NCI-H748 (cell line): ENCODE measurements around the gene TNFRSF13B.

Experiments used
- DNase-seq: peaks from one replicate; lab custom pipeline; 2025; ENCODE audit not compliant: unreplicated experiment; lab: John Stamatoyannopoulos, UW

TNFRSF13B gene

DNA sequence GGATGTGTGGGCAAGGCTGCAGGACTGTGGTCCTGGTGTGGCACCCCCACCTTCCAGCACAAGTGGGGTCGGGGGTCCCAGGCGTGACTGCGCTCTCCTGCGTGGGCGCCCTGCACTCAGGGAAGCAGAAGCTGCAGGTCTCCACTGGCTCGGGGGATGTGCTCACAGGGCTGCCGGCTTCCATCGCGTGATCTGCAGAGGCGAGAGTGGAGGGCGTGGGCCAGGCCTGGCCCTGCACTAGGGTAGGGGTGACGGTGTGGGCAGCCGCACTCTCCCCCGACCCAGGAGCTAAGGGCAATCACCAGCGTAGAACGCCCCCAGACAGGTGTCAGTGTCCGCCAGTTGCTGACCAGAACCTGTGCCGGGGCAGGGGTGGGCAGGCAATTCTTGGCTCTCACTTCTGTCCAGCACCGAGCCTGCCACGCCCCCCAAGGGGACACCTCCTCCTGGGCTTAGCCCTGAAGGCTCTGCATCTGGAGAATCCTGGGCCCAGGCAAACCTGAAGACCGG, 32.3 kb downstream of the TNFRSF13B start:
- DNase-seq, result no peak

DNA sequence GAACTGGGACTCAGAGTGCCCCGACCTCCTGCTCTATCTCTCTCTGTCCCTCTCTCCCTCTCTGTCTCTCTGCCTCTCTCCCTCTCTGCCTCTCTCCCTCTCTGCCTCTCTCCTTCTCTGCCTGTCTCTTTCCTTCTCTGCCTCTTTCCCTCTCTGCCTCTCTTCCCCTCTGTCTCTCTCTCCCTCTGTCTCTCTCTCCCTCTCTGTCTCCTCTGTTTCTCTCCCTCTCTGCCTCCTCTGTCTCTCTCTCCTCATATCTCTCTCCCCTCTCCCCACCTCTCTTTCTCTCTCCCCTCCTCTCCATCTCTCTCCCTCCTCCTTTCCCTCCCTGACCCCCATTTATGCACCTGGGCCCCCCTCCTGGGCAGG, 32.7 kb downstream of the TNFRSF13B start:
- no peak for DNase-seq

DNA sequence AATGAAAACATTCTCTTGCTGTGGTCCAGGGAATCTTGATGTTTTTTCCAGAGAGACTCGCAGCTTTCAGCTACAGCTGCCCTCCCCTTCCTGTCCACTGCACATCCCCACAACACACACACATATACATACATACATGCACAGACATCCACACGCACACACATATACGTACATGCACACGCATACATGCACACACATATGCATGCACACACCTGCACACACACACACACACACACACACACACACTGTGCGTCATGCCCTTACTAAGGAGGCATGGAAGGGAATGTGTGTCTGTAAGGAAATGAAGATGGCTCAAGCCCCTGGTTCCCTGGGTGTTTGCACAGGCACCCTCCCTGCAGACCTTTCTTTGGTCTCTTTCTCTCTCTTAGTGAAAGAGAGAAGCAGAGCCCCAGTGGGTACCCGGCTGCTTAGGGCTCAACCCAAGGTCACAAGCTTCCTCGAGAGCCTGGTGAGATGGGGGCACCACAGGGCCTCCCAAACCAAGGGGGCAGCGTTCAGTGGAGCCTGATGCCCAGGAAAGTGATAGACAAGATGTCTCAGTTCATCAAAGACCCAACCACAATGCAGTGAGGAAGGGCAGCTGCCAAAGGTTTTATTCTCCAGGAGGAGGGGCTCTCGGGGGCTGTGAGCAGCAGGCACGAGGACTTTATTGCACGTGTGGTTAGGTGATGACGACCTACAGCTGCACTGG, 33.3 kb downstream of the TNFRSF13B start:
- DNase-seq, result no peak

DNA sequence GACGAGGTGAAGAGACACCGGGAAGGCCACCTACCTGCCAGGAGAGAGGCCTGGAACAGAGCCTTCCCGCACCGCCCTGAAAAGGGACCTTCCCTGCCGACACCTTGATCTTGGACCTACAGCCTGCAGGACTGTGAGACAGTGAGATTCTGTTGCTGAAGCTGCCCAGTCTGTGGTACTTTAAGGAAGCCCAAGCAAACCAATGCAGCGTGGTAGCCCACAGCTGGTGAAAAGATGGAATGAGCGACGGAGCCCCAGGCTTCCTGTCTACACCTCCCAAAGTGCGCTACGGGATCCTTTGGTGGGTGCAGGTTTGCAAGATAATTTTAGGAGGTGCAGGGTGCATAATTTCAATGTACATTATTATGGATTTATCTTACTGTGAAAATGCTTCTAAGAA, 33.9 kb downstream of the TNFRSF13B start:
- no peak for DNase-seq

DNA sequence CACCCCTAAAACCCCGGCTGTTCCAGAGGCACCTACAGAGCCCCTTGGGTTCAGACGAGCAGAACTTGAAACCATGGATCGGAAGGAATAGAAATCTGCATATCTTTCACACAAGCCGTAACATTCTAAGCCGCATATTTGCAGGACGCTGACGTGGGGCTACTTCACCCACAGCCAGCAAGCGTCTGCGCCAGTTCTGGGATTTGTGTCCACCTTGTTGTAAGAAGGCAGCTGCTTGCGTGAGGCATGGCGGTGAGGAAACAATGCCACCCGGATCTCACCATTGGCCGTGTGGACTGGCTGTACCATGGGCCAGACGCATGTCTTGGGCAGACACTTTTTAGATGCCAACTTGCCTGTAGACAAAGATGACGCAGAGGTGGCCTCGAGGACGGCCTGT, 34.5 kb downstream of the TNFRSF13B start:
- DNase-seq, result no peak

DNA sequence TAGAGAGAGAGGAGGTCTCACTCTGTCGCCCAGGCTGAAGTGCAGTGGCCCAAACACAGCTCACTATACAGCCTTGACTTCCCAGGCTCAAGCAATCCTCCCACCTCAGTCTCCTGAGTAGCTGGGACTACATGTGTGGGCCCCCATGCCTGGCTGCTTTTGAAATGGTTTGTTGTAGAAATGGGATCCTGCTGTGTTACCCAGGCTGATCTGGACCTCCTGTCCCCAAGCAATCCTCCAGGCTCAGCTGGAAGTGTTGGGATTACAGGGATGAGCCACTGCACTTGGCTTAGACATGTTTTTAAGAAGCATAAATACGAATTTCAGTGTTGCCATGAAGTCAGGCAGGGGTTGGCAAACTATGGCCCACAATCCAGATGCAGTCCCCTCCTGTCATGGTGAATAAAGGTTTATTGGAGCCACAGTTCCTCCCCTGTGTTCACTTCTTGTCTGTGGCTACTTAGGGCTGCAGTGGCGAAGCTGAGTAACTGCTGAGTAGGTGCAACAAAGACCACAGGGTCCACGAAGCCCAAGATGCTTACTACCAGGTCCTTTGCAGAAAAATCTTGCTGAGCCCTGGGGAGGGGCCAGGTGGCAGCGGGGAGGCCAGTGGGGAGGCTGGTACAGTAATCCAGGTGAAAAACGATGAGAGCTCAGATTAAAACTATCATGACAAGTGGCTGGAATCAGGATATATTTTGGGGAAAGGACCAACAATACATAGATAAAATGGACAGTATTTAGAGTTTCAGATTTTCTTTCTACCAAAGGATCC, 35.2 kb downstream of the TNFRSF13B start:
- no peak for DNase-seq

DNA sequence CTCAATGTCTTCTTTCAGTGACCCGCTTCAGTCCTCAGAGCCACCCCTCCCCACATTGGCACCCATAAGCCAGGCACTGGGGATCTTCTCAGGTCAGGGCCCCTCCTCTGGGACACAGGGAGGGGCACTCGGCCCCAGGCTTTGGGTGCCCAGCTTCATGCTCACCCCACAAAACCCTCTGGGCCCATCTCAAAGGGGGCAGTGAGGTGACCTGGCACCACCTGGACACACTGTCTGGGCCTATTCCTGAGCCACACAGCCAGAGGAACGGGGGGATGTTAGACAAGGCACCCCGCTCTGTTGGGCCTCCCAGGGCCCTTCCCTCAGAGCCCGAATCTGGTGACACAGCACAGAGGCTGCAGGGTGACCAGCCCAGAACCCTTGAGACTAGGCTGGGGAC, 36.1 kb downstream of the TNFRSF13B start:
- DNase-seq, result no peak

DNA sequence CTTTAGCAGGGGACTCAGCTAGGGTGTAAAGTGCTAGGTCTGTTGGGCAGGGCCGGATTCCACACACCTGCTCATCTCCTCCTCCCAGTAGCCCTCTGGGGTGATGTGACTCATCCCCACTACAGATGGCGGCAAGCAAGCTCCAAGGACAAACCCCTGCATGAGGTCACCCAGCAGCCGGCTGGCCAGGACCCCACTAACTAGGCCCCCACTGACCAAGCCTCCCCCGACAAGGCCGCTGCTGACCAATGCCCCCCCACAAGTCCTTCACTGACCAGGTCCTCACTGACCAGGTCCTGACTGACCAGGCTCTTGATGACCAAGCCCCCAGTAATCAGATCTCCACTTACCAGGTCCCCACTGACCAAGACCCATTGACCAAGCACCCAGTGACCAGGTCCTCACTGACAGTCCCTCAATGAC, 36.7 kb downstream of the TNFRSF13B start:
- no peak for DNase-seq

DNA sequence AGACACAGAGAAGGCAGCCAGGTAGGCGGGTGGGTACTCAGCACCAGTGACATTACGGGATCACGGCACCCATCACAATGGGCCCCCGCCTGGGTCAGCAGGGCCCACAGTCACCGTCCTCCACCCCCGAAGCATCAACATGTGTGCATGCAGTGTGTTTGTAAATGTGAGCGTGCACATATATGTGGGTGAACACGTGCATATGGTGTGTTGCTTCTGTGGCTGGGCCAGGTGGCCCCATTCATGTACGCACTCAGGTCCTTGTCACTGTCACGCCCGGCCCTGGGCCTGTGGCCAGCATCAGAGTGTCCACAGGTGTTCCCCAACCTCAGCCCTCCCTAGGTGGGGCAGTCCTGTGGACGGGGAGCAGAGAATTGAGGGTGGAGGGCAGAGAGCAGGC, 37.1 kb downstream of the TNFRSF13B start:
- DNase-seq, result no peak

DNA sequence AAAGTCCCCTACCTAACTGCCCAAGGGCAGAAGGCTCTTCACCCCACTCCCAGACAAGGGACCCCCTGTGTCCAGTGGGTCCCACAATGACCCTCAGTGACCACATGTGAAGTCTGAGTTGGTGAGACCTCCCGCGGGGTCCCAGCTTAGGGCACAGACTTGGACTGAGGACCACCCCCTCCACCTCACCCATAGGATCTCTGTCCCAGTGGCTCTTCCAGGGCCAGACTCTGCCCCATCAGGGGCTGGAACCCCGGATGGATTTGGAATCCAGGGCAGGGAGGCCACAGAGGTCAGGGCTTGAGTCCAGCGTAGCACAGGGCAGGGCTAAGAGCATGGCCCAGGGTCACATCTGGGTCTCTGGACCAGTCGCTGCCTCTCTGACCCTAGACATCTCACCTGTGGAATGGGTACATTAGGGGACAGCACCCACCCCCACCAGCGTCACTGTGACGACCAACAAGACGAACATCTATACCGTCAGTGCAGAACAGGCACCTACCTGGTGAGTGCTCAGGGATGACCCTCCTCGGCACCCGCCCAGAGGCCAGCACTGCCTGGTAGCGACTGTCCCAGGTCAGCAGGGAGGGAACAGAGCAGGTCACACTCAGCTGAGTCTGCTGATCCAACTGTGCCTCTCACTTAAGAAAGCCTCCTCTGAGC, 37.7 kb downstream of the TNFRSF13B start:
- no peak for DNase-seq

DNA sequence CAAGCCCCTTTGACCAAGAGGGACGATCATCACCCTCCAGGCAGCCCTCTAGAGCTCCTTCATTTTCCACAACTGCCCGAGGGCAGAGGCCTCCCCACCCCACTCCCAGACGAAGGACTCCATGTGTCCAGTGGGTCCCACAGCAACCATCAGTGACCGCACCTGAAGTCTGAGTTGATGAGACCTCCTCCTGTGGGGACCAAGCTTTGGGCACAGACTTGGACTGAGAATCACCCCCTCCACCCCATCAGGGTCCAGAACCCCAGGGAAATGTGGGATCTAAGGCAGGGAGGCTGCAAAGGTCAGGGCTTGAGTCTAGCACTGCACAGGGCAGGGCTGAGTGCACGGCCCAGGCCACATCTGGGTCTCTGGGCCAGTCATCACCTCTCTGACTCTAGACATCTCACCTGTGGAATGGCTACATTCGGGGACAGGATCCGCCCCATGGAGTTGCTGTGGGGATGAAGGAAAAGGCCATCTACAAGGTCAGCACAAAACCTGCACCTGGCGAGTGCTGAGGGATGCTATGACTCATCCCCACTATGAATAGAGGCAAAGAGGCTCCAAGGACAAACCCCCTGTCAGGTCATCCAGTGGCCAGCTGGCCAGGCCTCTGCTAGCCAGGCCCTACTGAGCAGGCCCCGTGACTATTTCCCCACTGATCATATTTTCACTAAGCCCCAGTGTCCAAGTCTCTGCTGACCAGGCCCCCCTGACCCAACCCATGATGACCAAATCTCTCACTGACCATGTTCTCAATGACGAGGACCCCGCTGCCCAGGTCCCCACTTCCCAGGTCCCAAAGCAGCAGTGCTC, 38.4 kb downstream of the TNFRSF13B start:
- DNase-seq, result no peak

DNA sequence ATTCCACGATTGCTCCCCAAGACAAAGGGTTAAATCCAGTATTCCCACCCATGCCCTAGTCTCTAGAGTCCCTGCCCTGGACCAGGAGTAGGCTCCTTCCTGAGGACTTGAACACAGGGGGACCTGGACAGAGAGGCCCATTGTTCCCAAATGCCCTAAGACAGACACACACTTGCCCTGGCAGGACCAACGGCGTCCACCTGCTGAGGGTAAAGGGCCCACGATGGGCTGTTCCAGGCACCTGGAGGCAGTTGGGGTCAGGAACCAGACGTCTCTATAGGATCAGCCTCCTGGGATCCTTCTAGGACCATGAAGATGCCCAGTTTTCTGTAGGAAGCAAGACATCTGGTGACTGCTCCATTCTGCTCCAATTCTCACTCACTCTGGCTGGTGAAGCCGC, 39.3 kb downstream of the TNFRSF13B start:
- no peak for DNase-seq

DNA sequence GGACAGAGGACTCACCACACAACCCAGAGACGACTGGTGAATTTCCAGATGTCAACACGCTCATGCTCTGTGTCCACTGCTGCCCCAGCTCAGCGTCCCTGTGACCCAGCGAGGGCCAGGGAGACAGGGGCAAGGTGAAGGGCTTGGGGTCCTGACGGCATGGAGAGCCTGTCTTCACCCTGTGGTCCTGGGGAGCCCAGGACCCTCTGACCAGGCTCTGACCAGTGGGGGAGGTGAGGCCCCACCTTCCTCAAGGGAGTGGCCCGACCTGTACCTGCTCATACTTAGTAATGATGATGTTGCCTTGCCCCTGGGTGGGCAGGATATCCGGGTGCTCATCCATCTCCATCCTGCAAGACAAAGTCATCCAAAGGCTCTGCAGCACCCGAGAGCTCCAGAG, 39.8 kb downstream of the TNFRSF13B start:
- no peak for DNase-seq

DNA sequence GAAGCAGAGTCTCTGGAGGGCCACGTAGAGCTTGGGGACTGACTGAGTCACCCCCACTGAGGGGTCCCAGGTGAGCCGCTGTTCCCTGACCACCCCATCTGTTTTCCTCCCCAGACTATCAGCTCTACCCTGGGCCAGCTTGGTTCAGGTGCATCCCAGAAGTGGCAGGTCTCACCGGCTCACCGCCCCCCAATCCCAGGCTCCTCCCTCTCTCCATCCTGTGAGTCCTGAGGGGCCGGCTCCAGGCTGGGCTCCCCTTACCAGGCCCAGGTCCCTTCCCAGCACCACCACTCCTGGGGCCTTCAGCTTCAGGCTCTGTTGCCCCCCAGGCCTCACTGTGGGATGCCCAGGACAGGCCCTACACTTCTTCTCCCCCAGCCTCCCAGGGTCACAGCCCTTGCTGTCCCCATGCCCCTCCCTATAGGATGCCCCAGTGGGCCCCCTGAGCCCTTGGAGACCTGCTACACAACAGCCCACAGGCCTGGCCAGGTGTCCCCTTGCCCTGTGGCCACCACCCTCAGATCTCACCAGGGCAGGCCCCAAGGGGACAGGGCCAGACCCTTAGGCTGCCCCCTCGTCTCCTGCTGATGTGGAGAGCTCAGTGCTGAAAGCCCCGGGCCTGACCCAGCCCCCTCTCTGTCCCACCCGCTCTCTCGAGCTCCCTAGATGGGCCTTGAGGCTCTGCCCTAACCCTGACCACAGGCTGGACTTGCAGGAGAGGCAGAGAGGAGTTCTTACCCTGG, 40.4 kb downstream of the TNFRSF13B start:
- DNase-seq, result no peak

DNA sequence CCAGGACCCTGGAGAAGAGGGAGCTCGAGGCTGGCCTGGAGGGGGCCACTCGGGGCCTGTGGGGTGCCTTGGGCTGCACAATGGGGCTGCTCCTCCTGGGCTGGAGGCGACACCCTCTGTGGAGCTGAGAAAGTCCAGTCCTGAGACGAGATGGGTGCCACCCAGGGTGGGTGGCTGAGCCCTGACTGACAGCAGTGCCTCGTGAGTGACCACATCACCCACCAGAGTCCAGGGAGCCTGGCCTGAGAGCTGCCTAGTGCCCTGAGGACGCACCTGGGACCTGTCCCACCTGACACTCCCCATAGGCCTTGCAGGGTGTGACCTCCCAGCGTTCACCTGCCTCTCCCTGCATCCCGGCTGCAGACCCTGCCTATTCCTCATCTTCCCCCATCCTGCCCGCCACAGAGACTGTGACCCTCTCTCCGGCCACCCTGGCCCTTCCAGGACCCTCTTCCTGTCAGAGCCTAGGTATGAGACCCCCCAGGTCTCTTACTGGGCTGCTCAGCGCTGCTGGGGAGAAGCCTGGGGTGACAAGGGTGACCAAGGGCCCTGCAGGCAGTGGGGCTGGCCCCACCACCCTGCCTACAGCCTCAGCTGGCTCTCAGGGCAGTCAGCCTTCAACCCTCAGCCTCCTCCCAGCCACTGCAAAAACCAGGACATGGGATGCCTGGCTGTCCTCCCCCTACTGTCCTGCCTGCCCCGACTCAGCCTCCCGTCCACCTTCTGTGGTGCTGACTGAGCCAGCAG, 41.2 kb downstream of the TNFRSF13B start:
- no peak for DNase-seq

DNA sequence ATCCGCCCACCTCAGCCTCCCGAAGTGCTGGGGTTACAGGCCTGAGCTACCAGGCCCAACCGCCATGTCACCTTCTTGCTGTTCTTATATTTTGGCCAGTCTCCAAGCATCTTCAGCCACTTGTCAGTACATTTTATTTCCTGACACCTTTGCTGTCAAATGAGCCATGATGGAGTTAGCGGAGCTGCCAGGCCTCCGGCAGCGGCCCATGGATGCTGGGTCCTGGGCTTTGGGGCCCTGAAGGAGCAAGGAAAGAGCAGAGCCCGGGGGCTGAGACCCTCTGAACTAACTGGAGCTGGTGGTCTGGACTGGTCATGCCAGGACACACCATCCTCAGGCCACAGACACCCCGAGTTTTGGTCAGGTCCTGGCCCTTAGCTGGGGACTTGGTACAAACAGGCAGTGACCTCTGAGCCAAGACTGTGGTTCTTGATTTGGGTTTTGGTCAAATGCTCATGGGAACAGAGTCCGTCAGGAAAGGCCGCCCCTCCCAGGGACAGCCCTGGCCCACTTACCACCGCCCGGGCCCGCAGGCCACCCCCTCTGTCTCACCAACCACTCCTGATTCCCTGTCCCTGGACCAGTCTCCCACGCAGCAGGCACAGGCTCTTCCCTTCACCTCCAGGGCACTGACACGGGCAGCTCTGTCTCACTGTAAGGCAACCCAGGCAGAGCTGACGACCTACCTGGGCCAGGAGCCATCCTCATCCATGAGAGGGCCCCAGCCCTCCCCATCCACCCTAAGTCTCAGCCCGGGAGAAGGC, 42.0 kb downstream of the TNFRSF13B start:
- no peak for DNase-seq

DNA sequence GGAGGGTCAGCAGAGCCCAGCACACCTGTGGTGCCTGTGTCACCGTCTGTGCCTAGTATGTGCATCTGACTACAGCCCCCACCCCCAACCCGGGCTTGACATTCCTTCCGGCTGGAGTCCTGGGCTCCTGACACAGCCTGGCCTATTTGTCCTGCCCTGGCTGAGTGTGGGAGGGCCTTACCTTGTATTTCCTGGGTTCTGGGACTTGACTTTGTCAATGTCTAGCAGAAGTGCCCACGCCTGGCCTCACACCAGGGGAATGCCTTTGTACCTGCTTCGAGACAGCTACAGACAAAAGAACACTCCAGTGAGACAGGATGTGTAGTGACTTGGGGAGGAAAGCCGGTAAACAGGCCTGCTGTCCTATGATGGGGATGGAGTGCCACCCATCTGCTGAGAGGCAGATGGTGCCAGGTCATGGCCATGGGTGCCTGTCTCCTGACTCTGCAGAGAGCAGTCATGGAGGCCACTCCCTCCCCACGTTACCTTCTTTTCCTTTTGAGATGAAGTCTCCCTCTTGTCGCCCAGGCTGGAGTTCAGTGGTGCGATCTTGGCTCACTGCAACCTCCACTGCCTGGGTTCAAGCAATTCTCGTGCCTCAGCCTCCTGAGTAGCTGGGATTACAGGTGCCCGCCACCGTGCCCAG, 42.8 kb downstream of the TNFRSF13B start:
- no peak for DNase-seq

DNA sequence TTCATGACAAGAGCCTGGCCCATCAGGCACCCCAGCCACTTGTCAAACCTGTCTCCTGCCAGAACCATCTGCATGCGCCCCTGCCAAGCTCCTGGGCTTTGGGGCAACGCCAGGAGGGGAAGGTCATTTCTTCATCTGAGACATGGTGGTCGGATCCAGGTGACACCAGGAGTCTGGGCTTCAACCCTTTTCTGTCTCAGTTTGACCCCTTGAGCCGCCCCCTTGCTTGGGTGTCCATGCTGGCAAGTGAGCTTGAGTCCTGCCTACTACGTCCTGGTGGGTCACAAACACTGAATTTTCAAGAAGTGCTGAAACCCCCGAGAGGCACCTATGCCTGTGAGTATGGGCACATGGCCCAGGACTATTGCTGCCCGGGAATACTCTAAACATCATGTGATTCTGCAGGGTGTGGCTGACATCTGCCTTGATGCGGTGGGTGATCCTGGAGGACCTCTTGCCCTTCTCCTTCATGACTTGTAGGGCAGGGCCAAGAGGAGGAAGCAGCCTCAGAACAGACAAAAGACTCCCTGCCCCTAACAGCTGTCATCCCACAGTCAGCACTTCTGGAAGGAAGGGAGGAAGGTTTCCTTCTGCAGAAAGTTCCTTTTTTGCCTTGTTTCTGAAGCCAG, 43.4 kb downstream of the TNFRSF13B start:
- no peak for DNase-seq
